Neural cell (in vitro differentiated cells): ENCODE results near the gene PNLIPRP2. TPM values are rescaled to one million over a fixed set of nuclear protein-coding genes. Genes with fewer than 3 reads are reported as not detected.

ENCODE experiments used
- H2AFZ ChIP-seq: fragments of 200-600, 300-800 bp; sonication (generic), shearing (Covaris generic); 2 replicates; pipeline ENCODE4 v1.6.0; 2014; ENCODE audit warnings: low read depth, mild to moderate bottlenecking, antibody characterized with exemption, low read length, moderate library complexity
- H3F3A ChIP-seq: fragments of 200-600 bp; shearing (Covaris generic); 2 replicates; pipeline ENCODE4 v1.6.1; 2016; ENCODE audit warnings: mild to moderate bottlenecking, moderate library complexity, mixed read lengths, antibody characterized with exemption, low read length; ENCODE audit not compliant: insufficient read depth, poor library complexity, severe bottlenecking
- H3K27ac ChIP-seq: fragments of 200-600, 300-800 bp; sonication (generic), shearing (Covaris generic); 2 replicates; pipeline ENCODE4 v1.5.1; 2014; ENCODE audit warnings: mild to moderate bottlenecking, low read length, moderate library complexity
- H3K27me3 ChIP-seq: fragments of 300-800, 200-600 bp; sonication (generic), shearing (Covaris generic); 2 replicates; pipeline ENCODE4 v1.6.0; 2014; ENCODE audit warnings: mild to moderate bottlenecking, low read depth, low read length, moderate library complexity; ENCODE audit not compliant: insufficient read depth
- H3K36me3 ChIP-seq: fragments of 300-800, 200-600 bp; sonication (generic), shearing (Covaris generic); 2 replicates; pipeline ENCODE4 v1.5.1; 2014; ENCODE audit warnings: mild to moderate bottlenecking, antibody characterized with exemption, low read length, moderate library complexity; ENCODE audit not compliant: insufficient read depth
- H3K4me2 ChIP-seq: fragments of 300-800, 200-600 bp; sonication (generic), shearing (Covaris generic); 2 replicates; pipeline ENCODE4 v1.6.0; 2014; ENCODE audit warnings: mild to moderate bottlenecking, low read length
- H3K4me3 ChIP-seq: fragments of 300-800, 200-600 bp; sonication (generic), shearing (Covaris generic); 2 replicates; pipeline ENCODE4 v1.5.1; 2014; ENCODE audit warnings: mild to moderate bottlenecking, low read length, moderate library complexity
- H3K79me2 ChIP-seq: fragments of 200-600 bp; shearing (Covaris generic); replicated peaks from 2 replicates; pipeline ENCODE4 v1.6.0; 2014; ENCODE audit warnings: mild to moderate bottlenecking, low read length, moderate library complexity; ENCODE audit not compliant: insufficient read depth
- H3K9ac ChIP-seq: fragments of 300-800, 200-600 bp; sonication (generic), shearing (Covaris generic); 2 replicates; pipeline ENCODE4 v1.6.1; 2016; ENCODE audit warnings: mild to moderate bottlenecking, low read length, mixed read lengths
- H3K9me2 ChIP-seq: fragments of 200-600 bp; shearing (Covaris generic); 2 replicates; pipeline ENCODE4 v1.6.1; 2016; ENCODE audit warnings: mild to moderate bottlenecking, low read length, mixed read lengths; ENCODE audit not compliant: insufficient read depth
- H3K9me3 ChIP-seq: fragments of 200-600, 300-800 bp; sonication (generic), shearing (Covaris generic); 2 replicates; pipeline ENCODE4 v1.6.1; 2016; ENCODE audit warnings: mild to moderate bottlenecking, mixed run types, low read length, moderate library complexity, mixed read lengths
- H4K20me1 ChIP-seq: fragments of 200-600 bp; shearing (Covaris generic); 2 replicates; pipeline ENCODE4 v1.6.1; 2016; ENCODE audit warnings: mild to moderate bottlenecking, mixed run types; ENCODE audit not compliant: insufficient read depth
- CTCF ChIP-seq: fragments of 450-650 bp; IDR thresholded peaks from 2 replicates; pipeline ENCODE4 v1.5.1; 2014; ENCODE audit warnings: antibody characterized with exemption, mild to moderate bottlenecking, moderate library complexity; ENCODE audit not compliant: poor library complexity, severe bottlenecking
- EP300 ChIP-seq: fragments of 450-650 bp; conservative IDR thresholded peaks from 2 replicates; pipeline ENCODE4 v1.6.1; 2014; ENCODE audit warnings: antibody characterized with exemption, mild to moderate bottlenecking, moderate library complexity; ENCODE audit not compliant: poor library complexity, severe bottlenecking
- EZH2 ChIP-seq: fragments of 200-600, 300-800 bp; shearing (Covaris generic), sonication (generic); IDR thresholded peaks from 2 replicates; pipeline ENCODE4 v1.6.1; 2014; ENCODE audit warnings: antibody characterized with exemption, low read length, borderline replicate concordance, mild to moderate bottlenecking; ENCODE audit not compliant: insufficient read depth, poor library complexity, severe bottlenecking
- MXI1 ChIP-seq: fragments of 450-650 bp; conservative IDR thresholded peaks from 2 replicates; pipeline ENCODE4 v1.6.1; 2014; ENCODE audit warnings: antibody characterized with exemption, mild to moderate bottlenecking; ENCODE audit not compliant: poor library complexity, severe bottlenecking
- POLR2AphosphoS5 ChIP-seq: IDR thresholded peaks from 2 replicates; pipeline ENCODE4 v1.6.1; 2012
- RAD21 ChIP-seq: fragments of 450-650 bp; conservative IDR thresholded peaks from 2 replicates; pipeline ENCODE4 v1.6.1; 2014; ENCODE audit warnings: antibody characterized with exemption, mild to moderate bottlenecking, moderate library complexity
- SMC3 ChIP-seq: fragments of 450-650 bp; conservative IDR thresholded peaks from 2 replicates; pipeline ENCODE4 v1.6.1; 2014; ENCODE audit warnings: antibody characterized with exemption, mild to moderate bottlenecking, moderate library complexity; ENCODE audit not compliant: poor library complexity
- TAF1 ChIP-seq: IDR thresholded peaks from 2 replicates; pipeline ENCODE4 v1.6.1; 2012; ENCODE audit warnings: low read depth
- polyA plus RNA-seq: library from polyadenylated mRNA; depleted of rRNA; stranded (reverse); fragments of >200 nt; gene quantifications from 2 replicates; pipeline ENCODE4 v1.2.3, GENCODE V29; 2014
- TF ChIP-seq, protein P1 (sequence below): IDR thresholded peaks from 2 replicates; pipeline ENCODE4 v1.6.1; 2012; ENCODE audit warnings: borderline replicate concordance

Gene PNLIPRP2
- polyA plus RNA-seq, 1 donor from 2014 or later, result not detected

GRCh38 chr10:116633216-116633600 is 12.5 kb downstream of the PNLIPRP2 start:
- Histone ChIP-seq H4K20me1 (no peaks in the 10 kb centered on the region), H3K79me2 (no peaks in the 10 kb centered on the region), H3K27ac (no peak overlapping the region), H3K9me3 (no peaks in the 10 kb centered on the region), H3K9me2 (no peaks in the 10 kb centered on the region), H3K27me3 (no peaks in the 10 kb centered on the region), H2AFZ (no peak overlapping the region), H3K4me2 (no peak overlapping the region), H3K9ac (no peak overlapping the region), H3K36me3 (no peaks in the 10 kb centered on the region), H3F3A (no peaks in the 10 kb centered on the region), H3K4me3 (no peak overlapping the region)
- TF ChIP-seq, protein P1, sequence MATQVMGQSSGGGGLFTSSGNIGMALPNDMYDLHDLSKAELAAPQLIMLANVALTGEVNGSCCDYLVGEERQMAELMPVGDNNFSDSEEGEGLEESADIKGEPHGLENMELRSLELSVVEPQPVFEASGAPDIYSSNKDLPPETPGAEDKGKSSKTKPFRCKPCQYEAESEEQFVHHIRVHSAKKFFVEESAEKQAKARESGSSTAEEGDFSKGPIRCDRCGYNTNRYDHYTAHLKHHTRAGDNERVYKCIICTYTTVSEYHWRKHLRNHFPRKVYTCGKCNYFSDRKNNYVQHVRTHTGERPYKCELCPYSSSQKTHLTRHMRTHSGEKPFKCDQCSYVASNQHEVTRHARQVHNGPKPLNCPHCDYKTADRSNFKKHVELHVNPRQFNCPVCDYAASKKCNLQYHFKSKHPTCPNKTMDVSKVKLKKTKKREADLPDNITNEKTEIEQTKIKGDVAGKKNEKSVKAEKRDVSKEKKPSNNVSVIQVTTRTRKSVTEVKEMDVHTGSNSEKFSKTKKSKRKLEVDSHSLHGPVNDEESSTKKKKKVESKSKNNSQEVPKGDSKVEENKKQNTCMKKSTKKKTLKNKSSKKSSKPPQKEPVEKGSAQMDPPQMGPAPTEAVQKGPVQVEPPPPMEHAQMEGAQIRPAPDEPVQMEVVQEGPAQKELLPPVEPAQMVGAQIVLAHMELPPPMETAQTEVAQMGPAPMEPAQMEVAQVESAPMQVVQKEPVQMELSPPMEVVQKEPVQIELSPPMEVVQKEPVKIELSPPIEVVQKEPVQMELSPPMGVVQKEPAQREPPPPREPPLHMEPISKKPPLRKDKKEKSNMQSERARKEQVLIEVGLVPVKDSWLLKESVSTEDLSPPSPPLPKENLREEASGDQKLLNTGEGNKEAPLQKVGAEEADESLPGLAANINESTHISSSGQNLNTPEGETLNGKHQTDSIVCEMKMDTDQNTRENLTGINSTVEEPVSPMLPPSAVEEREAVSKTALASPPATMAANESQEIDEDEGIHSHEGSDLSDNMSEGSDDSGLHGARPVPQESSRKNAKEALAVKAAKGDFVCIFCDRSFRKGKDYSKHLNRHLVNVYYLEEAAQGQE, result no peak
- TF ChIP-seq MXI1, result no peak

- H3K36me3 ChIP-seq, result no peaks in the 10 kb centered on the region
- H3K27ac ChIP-seq, result no peak overlapping the region
- H3K79me2 ChIP-seq, result no peaks in the 10 kb centered on the region
- H3K9ac ChIP-seq, result no peak overlapping the region
- no peaks in the 10 kb centered on the region for H3K9me2 ChIP-seq
- no peak for TF ChIP-seq TAF1
- H3K9me3 ChIP-seq, result no peaks in the 10 kb centered on the region
- no peak overlapping the region for H3K4me2 ChIP-seq
- H3F3A ChIP-seq, result no peaks in the 10 kb centered on the region
- no peak overlapping the region for H2AFZ ChIP-seq
- H3K27me3 ChIP-seq, result no peaks in the 10 kb centered on the region
- H3K4me3 ChIP-seq, result no peak overlapping the region
- no peaks in the 10 kb centered on the region for H4K20me1 ChIP-seq
Measured at GRCh38 chr10:116634126-116634975, 13.6 kb downstream of the PNLIPRP2 start.

- TF ChIP-seq, protein P1, result no peak
- no peak for TF ChIP-seq POLR2AphosphoS5
- no peak for TF ChIP-seq SMC3
- no peak for TF ChIP-seq EZH2
- TF ChIP-seq RAD21, result no peak
- no peak for TF ChIP-seq TAF1
- no peak for TF ChIP-seq CTCF
- no peak for TF ChIP-seq EP300
- TF ChIP-seq MXI1, result no peak
- Histone ChIP-seq H3K36me3 (no peaks in the 10 kb centered on the region), H4K20me1 (no peaks in the 10 kb centered on the region), H3K4me2 (no peak overlapping the region), H3K9me2 (no peaks in the 10 kb centered on the region), H3K9ac (no peak overlapping the region), H3F3A (no peaks in the 10 kb centered on the region), H2AFZ (no peak overlapping the region), H3K27ac (no peak overlapping the region), H3K27me3 (no peaks in the 10 kb centered on the region), H3K4me3 (no peak overlapping the region), H3K79me2 (no peaks in the 10 kb centered on the region), H3K9me3 (no peaks in the 10 kb centered on the region)
Measured at GRCh38 chr10:116636385-116636784, 15.6 kb downstream of the PNLIPRP2 start.
